ENCODE measurements around the gene GUCY2C.

The GUCY2C gene

GRCh38 chr12:14695715-14696141 is 671 bp downstream of the GUCY2C start:
- H3K27ac ChIP-seq = no peak overlapping the region
- TF ChIP-seq CTCF (conservative IDR thresholded peaks at IDR 0.05) = no peak

GRCh38 chr12:14694970-14695369 is 1.4 kb downstream of the GUCY2C start:
- no peak for TF ChIP-seq CTCF (conservative IDR thresholded peaks at IDR 0.05)
- H3K27ac ChIP-seq = no peak overlapping the region

GRCh38 chr12:14694145-14694714 is 2.2 kb downstream of the GUCY2C start:
- H3K27ac ChIP-seq = no peak overlapping the region
- TF ChIP-seq CTCF (conservative IDR thresholded peaks at IDR 0.05) = no peak

GRCh38 chr12:14693116-14693515 is 3.3 kb downstream of the GUCY2C start:
- no peak overlapping the region for H3K27ac ChIP-seq
- TF ChIP-seq CTCF (conservative IDR thresholded peaks at IDR 0.05) = no peak

GRCh38 chr12:14691560-14691959 is 4.8 kb downstream of the GUCY2C start:
- no peak overlapping the region for H3K27ac ChIP-seq
- no peak for TF ChIP-seq CTCF (conservative IDR thresholded peaks at IDR 0.05)

GRCh38 chr12:14689996-14690395 is 6.4 kb downstream of the GUCY2C start:
- no peak for TF ChIP-seq CTCF (conservative IDR thresholded peaks at IDR 0.05)
- no peak overlapping the region for H3K27ac ChIP-seq

GRCh38 chr12:14689144-14689543 is 7.3 kb downstream of the GUCY2C start:
- H3K27ac ChIP-seq = peak overlapping the region; percentile 46; the same call in 1 of the 2 replicates
- no peak for TF ChIP-seq CTCF (conservative IDR thresholded peaks at IDR 0.05)

- peak overlapping the region; percentile 42 for H3K27ac ChIP-seq
Observed at GRCh38 chr12:14682231-14682630, 14.2 kb downstream of the GUCY2C start.

Data from VCaP (cell line).